Bronchial epithelial cell (primary cell): ENCODE results near the gene MBP. TPM values are rescaled to one million over a fixed set of nuclear protein-coding genes. Genes with fewer than 3 reads are reported as not detected.

Experiments
- DNase-seq: peaks from one replicate; pipeline ENCODE4 v3.0.0-alpha.2; 2010; ENCODE audit warnings: low read depth
- FAIRE-seq: peaks from 2 replicates; lab custom pipeline; 2011; peaks lifted over from hg19 to GRCh38; lab: Jason Lieb, UNC
- H3K27me3 ChIP-seq: 2 replicates; pipeline ENCODE4 v1.5.1; 2011; ENCODE audit warnings: low read length; ENCODE audit not compliant: control insufficient read depth, insufficient read depth
- H3K36me3 ChIP-seq: 2 replicates; pipeline ENCODE4 v1.5.1; 2011; ENCODE audit warnings: low read length; ENCODE audit not compliant: control insufficient read depth, insufficient read depth
- H3K4me3 ChIP-seq: 2 replicates; pipeline ENCODE4 v1.5.1; 2011; ENCODE audit warnings: mild to moderate bottlenecking, low read depth, low read length, control low read depth
- CTCF ChIP-seq: IDR thresholded peaks from 2 replicates; pipeline ENCODE4 v1.5.1; 2011; ENCODE audit warnings: mild to moderate bottlenecking, moderate library complexity, low read length, control low read depth, inconsistent platforms; ENCODE audit not compliant: insufficient read depth, severe bottlenecking
- total RNA-seq: library from RNA; depleted of rRNA; stranded (reverse); fragments of >200 nt; gene quantifications from 2 replicates; pipeline ENCODE4 v1.2.1, GENCODE V29; 2014

MBP gene
- total RNA-seq, 1 donor from 2014 or later, result 26.6 TPM

- DNase-seq (peak; percentile 56), FAIRE-seq (no peak)
- Histone ChIP-seq H3K36me3 (peaks cover 6% of the 10 kb centered on the region), H3K27me3 (no peaks in the 10 kb centered on the region), H3K4me3 (no peak overlapping the region)
- no peak for TF ChIP-seq CTCF
These were observed 34.6 kb downstream of the MBP start for GRCh38 chr18:77098029-77098428.

- no peak for TF ChIP-seq CTCF
- Histone ChIP-seq H3K27me3 (no peaks in the 10 kb centered on the region), H3K36me3 (peaks cover 6% of the 10 kb centered on the region), H3K4me3 (no peak overlapping the region)
- DNase-seq (no peak), FAIRE-seq (no peak)
These were observed 35.4 kb downstream of the MBP start for GRCh38 chr18:77096936-77097886.

GRCh38 chr18:77095391-77096371 is 36.9 kb downstream of the MBP start:
- Histone ChIP-seq H3K27me3 (no peaks in the 10 kb centered on the region), H3K4me3 (no peak overlapping the region), H3K36me3 (peaks cover 6% of the 10 kb centered on the region)
- DNase-seq, result no peak
- no peak for TF ChIP-seq CTCF
- FAIRE-seq, result peak; percentile 85

- Histone ChIP-seq H3K36me3 (peaks cover 4% of the 10 kb centered on the region), H3K4me3 (no peak overlapping the region), H3K27me3 (no peaks in the 10 kb centered on the region)
- DNase-seq (no peak), FAIRE-seq (no peak)
- TF ChIP-seq CTCF, result no peak
These were observed 39.0 kb downstream of the MBP start for GRCh38 chr18:77093586-77093985.

GRCh38 chr18:77093067-77093430 is 39.5 kb downstream of the MBP start:
- peaks cover 4% of the 10 kb centered on the region for H3K36me3 ChIP-seq
- DNase-seq, result no peak
- H3K4me3 ChIP-seq, result no peak overlapping the region
- no peak for FAIRE-seq
- no peak for TF ChIP-seq CTCF
- H3K27me3 ChIP-seq, result no peaks in the 10 kb centered on the region
